Stimulated activated naive CD8-positive, alpha-beta T cell treated with anti-CD3 and anti-CD28 coated beads, Interleukin-15, Interleukin-2, amounts not matched to agents 100 ng/mL and 50 ng/mL, for 24 hours (primary cell): ENCODE measurements around the gene ATF5.

Source experiments
- H3K27ac Mint-ChIP-seq: one replicate; pipeline ENCODE4 v1.8.0; 2021; ENCODE audit warnings: mild to moderate bottlenecking, mixed read lengths
- H3K27me3 Mint-ChIP-seq: one replicate; pipeline ENCODE4 v1.8.0; 2021; ENCODE audit warnings: mixed read lengths
- H3K36me3 Mint-ChIP-seq: one replicate; pipeline ENCODE4 v1.8.0; 2021; ENCODE audit warnings: low read depth, mixed read lengths
- H3K4me1 Mint-ChIP-seq: one replicate; pipeline ENCODE4 v1.8.0; 2021; ENCODE audit warnings: low read depth, mixed read lengths
- H3K4me3 Mint-ChIP-seq: one replicate; pipeline ENCODE4 v1.8.0; 2021; ENCODE audit warnings: mild to moderate bottlenecking, mixed read lengths
- H3K9me3 Mint-ChIP-seq: one replicate; pipeline ENCODE4 v1.8.0; 2021; ENCODE audit warnings: mixed read lengths

The ATF5 gene

GRCh38 chr19:49889687-49890348, 39.2 kb upstream of the ATF5 start:
- Mint-ChIP-seq H3K36me3 (peaks cover 15% of the 10 kb centered on the region), H3K9me3 (no peaks in the 10 kb centered on the region), H3K27ac (peak overlapping the region; percentile 51), H3K4me1 (peaks cover 24% of the 10 kb centered on the region), H3K27me3 (no peaks in the 10 kb centered on the region), H3K4me3 (peak overlapping the region; percentile 64)

GRCh38 chr19:49890349-49891311, 38.4 kb upstream of the ATF5 start:
- Mint-ChIP-seq H3K4me1 (peaks cover 32% of the 10 kb centered on the region), H3K27ac (peak overlapping the region; percentile 51), H3K4me3 (peak overlapping the region; percentile 64), H3K27me3 (no peaks in the 10 kb centered on the region), H3K9me3 (no peaks in the 10 kb centered on the region), H3K36me3 (peaks cover 7% of the 10 kb centered on the region)

GRCh38 chr19:49891393-49891792, 37.6 kb upstream of the ATF5 start:
- Mint-ChIP-seq H3K27ac (no peak overlapping the region), H3K4me1 (peaks cover 39% of the 10 kb centered on the region), H3K4me3 (no peak overlapping the region), H3K36me3 (peaks cover 5% of the 10 kb centered on the region), H3K9me3 (no peaks in the 10 kb centered on the region), H3K27me3 (no peaks in the 10 kb centered on the region)

GRCh38 chr19:49892716-49893115, 36.3 kb upstream of the ATF5 start:
- Mint-ChIP-seq H3K36me3 (peaks cover 3% of the 10 kb centered on the region), H3K4me1 (peaks cover 53% of the 10 kb centered on the region), H3K9me3 (no peaks in the 10 kb centered on the region), H3K27me3 (no peaks in the 10 kb centered on the region), H3K27ac (peak overlapping the region; percentile 4), H3K4me3 (peak overlapping the region; percentile 6)

- H3K4me1 Mint-ChIP-seq = peaks cover 61% of the 10 kb centered on the region
- no peaks in the 10 kb centered on the region for H3K9me3 Mint-ChIP-seq
- no peaks in the 10 kb centered on the region for H3K27me3 Mint-ChIP-seq
- peak overlapping the region; percentile 85 for H3K4me3 Mint-ChIP-seq
- H3K27ac Mint-ChIP-seq = peak overlapping the region; percentile 65
- peaks cover 3% of the 10 kb centered on the region for H3K36me3 Mint-ChIP-seq
These were observed 34.9 kb upstream of the ATF5 start for GRCh38 chr19:49894011-49894664.

GRCh38 chr19:49894879-49895565, 34.0 kb upstream of the ATF5 start:
- Mint-ChIP-seq H3K27ac (peak overlapping the region; percentile 50), H3K4me3 (peak overlapping the region; percentile 85), H3K9me3 (no peaks in the 10 kb centered on the region), H3K4me1 (peaks cover 61% of the 10 kb centered on the region), H3K27me3 (no peaks in the 10 kb centered on the region), H3K36me3 (peaks cover 3% of the 10 kb centered on the region)

- H3K4me3 Mint-ChIP-seq = peak overlapping the region; percentile 85
- H3K27me3 Mint-ChIP-seq = no peaks in the 10 kb centered on the region
- H3K4me1 Mint-ChIP-seq = peaks cover 63% of the 10 kb centered on the region
- no peaks in the 10 kb centered on the region for H3K9me3 Mint-ChIP-seq
- peak overlapping the region; percentile 96 for H3K27ac Mint-ChIP-seq
- peaks cover 3% of the 10 kb centered on the region for H3K36me3 Mint-ChIP-seq
These were observed 33.3 kb upstream of the ATF5 start for GRCh38 chr19:49895566-49896297.

- peak within 1 kb of the TSS; percentile 85 for H3K4me3 Mint-ChIP-seq
- H3K27me3 Mint-ChIP-seq = no peaks in the 10 kb centered on the region
- H3K9me3 Mint-ChIP-seq = no peaks in the 10 kb centered on the region
- peak within 1 kb of the TSS; percentile 96 for H3K27ac Mint-ChIP-seq
- peaks cover 3% of the 10 kb centered on the region for H3K36me3 Mint-ChIP-seq
- peaks cover 74% of the 10 kb centered on the region for H3K4me1 Mint-ChIP-seq
These were observed 32.0 kb upstream of the ATF5 start, which contains the start of gene IL4I1 for GRCh38 chr19:49896863-49897621. IL4I1 (minus strand) TSS chr19:49896887; CDS start chr19:49896160, 727 bp downstream.

GRCh38 chr19:49904136-49904535, 24.9 kb upstream of the ATF5 start:
- peaks cover 28% of the 10 kb centered on the region for H3K36me3 Mint-ChIP-seq
- H3K4me3 Mint-ChIP-seq = peak overlapping the region; percentile 7
- H3K9me3 Mint-ChIP-seq = no peaks in the 10 kb centered on the region
- peaks cover 71% of the 10 kb centered on the region for H3K4me1 Mint-ChIP-seq
- H3K27me3 Mint-ChIP-seq = no peaks in the 10 kb centered on the region
- H3K27ac Mint-ChIP-seq = no peak overlapping the region

GRCh38 chr19:49906879-49907564, 22.0 kb upstream of the ATF5 start:
- Mint-ChIP-seq H3K36me3 (peaks cover 47% of the 10 kb centered on the region), H3K4me3 (no peak overlapping the region), H3K9me3 (no peaks in the 10 kb centered on the region), H3K27ac (peak overlapping the region; percentile 52), H3K27me3 (no peaks in the 10 kb centered on the region), H3K4me1 (peaks cover 77% of the 10 kb centered on the region)

- Mint-ChIP-seq H3K4me3 (no peak overlapping the region), H3K4me1 (peaks cover 80% of the 10 kb centered on the region), H3K36me3 (peaks cover 52% of the 10 kb centered on the region), H3K9me3 (no peaks in the 10 kb centered on the region), H3K27me3 (no peaks in the 10 kb centered on the region), H3K27ac (peak overlapping the region; percentile 16)
These were observed 21.1 kb upstream of the ATF5 start for GRCh38 chr19:49907745-49908446.
